Right renal cortex interstitium (tissue), 3 donors: ENCODE results near the gene RHOF. TPM values are rescaled to one million over a fixed set of nuclear protein-coding genes. Genes with fewer than 3 reads are reported as not detected.

Source experiments
- DNase-seq, 3 donors: peaks; one replicate each; pipeline ENCODE4 v3.0.0-alpha.2; 2013; ENCODE audit warnings: low read depth in 3 of 3, low spot score in 2 of 3
- polyA plus RNA-seq, 3 donors: library from polyadenylated mRNA; unstranded; fragments of 120-200 nt; gene quantifications; one replicate each; pipeline ENCODE4 v1.2.1, GENCODE V29; 2013; ENCODE audit not compliant: insufficient read length in 3 of 3

The RHOF gene
- polyA plus RNA-seq, 3 donors = 8.9 to 9.6 (median 9.1) TPM

- no peak for DNase-seq
Measured at GRCh38 chr12:121820056-121820455, 26.6 kb upstream of the RHOF start.

GRCh38 chr12:121819212-121819949 lies 25.9 kb upstream of the RHOF start:
- DNase-seq = no peak

GRCh38 chr12:121817648-121818043 lies 24.2 kb upstream of the RHOF start:
- DNase-seq = no peak

- no peak for DNase-seq
Measured at GRCh38 chr12:121816925-121817647, 23.6 kb upstream of the RHOF start.

- DNase-seq = no peak
Measured at GRCh38 chr12:121815263-121815662, 21.8 kb upstream of the RHOF start.

- no peak for DNase-seq
Measured at GRCh38 chr12:121814429-121815119, 21.1 kb upstream of the RHOF start.

- DNase-seq = no peak
Measured at GRCh38 chr12:121813951-121814350, 20.5 kb upstream of the RHOF start.

- no peak for DNase-seq
Measured at GRCh38 chr12:121812921-121813896, 19.7 kb upstream of the RHOF start.

GRCh38 chr12:121812320-121812871 lies 18.9 kb upstream of the RHOF start:
- no peak for DNase-seq

GRCh38 chr12:121811434-121812319 lies 18.2 kb upstream of the RHOF start:
- DNase-seq = no peak

- no peak for DNase-seq
Measured at GRCh38 chr12:121810833-121811433, 17.4 kb upstream of the RHOF start.

- DNase-seq = no peak
Measured at GRCh38 chr12:121810234-121810817, 16.8 kb upstream of the RHOF start.

GRCh38 chr12:121809712-121810116 lies 16.2 kb upstream of the RHOF start:
- no peak for DNase-seq

- DNase-seq = no peak
Measured at GRCh38 chr12:121808623-121809022, 15.1 kb upstream of the RHOF start.

GRCh38 chr12:121807642-121808347 lies 14.3 kb upstream of the RHOF start:
- no peak for DNase-seq

GRCh38 chr12:121806546-121807423 lies 13.3 kb upstream of the RHOF start:
- DNase-seq = no peak
